Stimulated activated CD8-positive, alpha-beta memory T cell treated with anti-CD3 and anti-CD28 coated beads, Interleukin-12 subunit alpha, Interleukin-12 subunit beta, amount 100 ng/mL, for 24 hours (primary cell): ENCODE measurements around the gene SNAP23.

Source experiments
- DNase-seq: peaks from one replicate; pipeline ENCODE4 v3.0.0-alpha.2; 2020; ENCODE audit errors: extremely low read depth

Gene SNAP23

DNA sequence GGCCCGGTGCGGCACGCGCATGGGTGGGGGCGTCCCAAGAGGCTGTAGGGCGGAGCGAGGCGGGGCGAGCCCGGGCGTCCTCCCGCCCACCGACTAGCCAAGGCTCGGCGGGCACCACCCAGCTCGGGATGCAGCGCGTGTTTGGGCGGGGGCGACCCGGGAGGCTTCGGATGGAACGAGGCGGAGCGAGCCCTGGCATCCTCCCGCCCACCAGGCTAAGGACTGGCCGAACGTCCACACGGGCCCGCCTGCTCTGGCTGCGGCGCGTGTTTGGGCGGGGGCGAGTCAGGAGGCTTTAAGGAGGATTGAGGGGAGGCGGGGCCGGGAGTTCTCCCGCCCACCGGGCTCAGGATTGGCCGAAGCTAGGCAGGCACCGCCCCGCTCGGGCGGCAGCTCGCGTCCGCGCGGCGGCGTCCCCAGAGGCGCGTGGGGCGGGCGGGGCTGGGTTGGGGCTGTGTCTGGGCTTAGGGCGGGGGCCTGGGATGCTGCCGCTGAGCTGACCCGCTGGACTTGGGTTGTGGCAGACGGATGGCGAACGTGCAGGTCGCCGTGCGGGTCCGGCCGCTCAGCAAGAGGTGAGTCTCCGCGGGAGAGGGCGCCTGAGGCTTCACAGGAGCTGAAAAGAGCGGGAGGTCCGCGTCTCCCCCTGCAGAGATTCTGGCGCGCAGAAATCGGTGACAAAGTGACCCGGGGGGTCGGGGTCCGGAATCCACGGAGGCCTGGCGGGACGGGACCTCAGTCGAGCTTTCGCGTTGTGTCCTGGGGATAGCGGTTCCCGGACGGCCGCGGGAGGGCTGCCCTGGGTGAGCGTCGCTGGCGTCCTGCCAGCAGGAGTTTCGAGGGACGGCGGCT, 80.0 kb downstream of the SNAP23 start, which contains the start of gene STARD9:
STARD9 (plus strand) TSS at position 419 of the 852 bp plus-strand sequence; CDS start at position 529, 110 bp downstream.
- DNase-seq, result peak; percentile 89

DNA sequence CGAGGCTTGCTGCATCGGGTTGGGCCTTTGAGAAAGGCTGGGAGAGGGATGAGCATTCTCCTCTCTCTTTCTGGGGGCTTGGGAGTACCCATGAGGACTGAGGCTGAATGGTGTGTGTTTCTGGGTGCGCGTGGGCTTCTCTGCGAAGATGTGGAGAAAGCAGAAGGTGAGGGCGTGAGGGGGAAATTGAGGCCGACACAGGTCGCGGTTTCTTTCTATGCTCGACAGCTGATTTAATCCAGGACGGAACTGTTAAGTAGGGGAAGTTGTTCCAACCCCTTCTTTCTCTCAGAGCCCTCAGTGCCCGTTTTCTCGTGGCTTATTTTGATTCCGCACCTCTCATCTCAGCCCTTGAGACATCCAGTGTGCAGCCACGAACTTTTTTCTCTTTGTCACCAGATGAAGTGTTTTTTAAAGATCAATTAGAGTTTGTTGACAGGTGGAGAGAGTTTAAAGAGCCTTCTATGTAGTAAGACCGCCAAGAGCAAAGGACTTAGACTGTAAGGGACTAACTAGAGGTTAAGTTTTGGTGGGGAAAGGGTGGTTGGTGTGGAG, 80.7 kb downstream of the SNAP23 start:
- no peak for DNase-seq

DNA sequence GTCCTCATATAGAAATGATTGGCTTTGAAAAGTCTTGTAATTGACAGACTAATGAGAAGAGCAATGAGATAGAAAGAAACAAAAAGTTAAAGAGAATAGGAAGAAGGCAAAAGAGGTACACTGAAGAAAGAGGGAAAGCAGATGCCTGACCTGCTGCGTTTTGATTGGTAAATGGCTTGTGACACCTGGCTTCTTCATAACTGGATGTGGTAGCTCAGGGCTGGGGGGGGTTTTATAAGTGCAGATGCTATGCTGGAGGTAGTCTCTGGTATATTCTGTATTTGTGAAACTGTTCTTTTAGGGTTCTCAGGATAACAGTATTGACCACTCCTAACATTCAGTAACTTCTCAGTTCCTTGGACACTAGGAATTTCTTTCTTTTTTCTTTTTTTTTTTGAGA, 81.3 kb downstream of the SNAP23 start:
- no peak for DNase-seq

DNA sequence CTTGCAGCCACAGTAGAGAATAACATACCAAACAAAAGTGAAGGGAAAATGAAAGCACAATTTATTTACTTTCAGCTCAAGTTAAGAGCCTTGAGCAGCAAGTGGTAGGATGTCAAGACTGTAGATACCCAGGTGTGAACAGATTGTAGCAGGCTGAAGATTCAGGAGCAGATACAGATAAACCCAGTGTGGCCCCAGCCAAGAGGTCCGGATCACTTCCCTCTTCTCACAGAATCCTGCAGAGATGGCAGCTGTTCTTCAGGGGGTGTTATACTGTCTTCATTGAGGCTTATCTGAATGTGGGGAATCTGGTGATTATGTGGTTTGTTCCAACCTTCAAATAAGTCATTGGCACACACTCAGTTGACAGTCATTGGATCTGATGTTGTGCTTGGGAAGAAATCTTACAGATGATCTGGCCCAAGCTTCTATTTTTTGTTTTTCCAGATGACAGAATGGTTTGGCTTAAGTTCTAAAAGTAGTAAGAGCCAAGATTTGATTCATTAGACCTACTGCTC, 82.1 kb downstream of the SNAP23 start:
- DNase-seq, result no peak

DNA sequence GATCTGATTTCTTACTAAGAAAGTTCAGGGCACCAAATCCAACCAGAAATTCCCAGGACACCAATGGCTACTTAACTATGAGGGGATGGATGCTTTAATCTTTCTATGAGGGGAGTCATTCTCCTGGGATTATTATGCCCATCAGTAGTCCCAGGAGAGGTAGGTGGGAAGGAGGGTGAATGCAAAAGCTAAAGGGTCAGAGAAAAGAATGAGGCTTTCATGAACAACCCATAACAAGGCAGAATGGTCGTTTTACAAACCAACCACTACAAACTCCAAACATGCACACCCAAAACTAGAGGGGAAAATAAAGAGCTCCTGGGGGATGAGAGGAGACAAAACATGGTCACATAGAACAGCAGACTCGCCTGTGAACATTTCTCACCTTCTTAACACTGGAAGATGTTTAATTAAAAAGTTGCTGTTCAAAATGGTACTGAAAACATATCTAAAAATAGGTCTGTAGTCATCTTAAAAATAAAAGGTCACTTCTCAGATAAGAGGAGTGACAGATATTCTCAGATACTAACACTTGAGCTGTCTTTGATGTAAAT, 83.6 kb downstream of the SNAP23 start:
- no peak for DNase-seq

DNA sequence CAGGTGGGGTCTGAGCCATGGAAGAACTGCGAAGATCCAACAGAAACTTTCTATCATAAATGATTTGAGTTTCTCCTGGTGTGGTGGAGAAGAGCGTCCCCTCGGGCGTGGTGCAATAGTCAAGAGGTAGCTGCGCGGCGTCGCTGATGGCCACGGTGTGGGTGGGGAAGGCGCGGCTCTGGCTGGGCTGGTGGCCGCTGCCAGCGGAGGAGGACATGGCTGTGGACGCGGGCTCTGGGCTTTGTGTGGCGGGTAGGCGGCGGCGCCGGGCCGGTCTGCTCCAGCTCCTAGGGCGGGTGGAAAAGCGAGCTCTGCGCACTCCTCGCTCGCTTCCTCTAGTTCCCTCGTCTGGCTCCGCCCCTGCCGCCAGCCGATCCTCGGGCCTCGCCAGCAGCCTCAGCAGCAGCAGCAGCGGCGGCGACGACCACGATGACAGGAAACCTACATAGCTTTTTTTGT, 85.9 kb downstream of the SNAP23 start:
- DNase-seq, result peak; percentile 51
